Neural progenitor cell (in vitro differentiated cells): ENCODE data around the gene CMTM8. TPM values are rescaled to one million over a fixed set of nuclear protein-coding genes. Genes with fewer than 3 reads are reported as not detected.

Experiments
- DNase-seq: peaks from one replicate; pipeline ENCODE4 v3.0.0-alpha.2; 2016; ENCODE audit warnings: low spot score
- H2AFZ ChIP-seq: fragments of 200-600 bp; sonication (generic); replicated peaks from 2 replicates; pipeline ENCODE4 v1.6.1; 2016; ENCODE audit warnings: antibody characterized with exemption
- H3F3A ChIP-seq: fragments of 200-600 bp; sonication (generic); 2 replicates; pipeline ENCODE4 v1.6.1; 2016; ENCODE audit warnings: antibody characterized with exemption, low read depth
- H3K27ac ChIP-seq: fragments of 200-600 bp; sonication (generic); 2 replicates; pipeline ENCODE4 v1.5.1; 2016; ENCODE audit warnings: mild to moderate bottlenecking
- H3K27me3 ChIP-seq: fragments of 200-600 bp; sonication (generic); 2 replicates; pipeline ENCODE4 v1.6.1; 2016; ENCODE audit warnings: mild to moderate bottlenecking, moderate library complexity
- H3K36me3 ChIP-seq: fragments of 200-600 bp; sonication (generic); 2 replicates; pipeline ENCODE4 v1.5.1; 2016
- H3K4me1 ChIP-seq: fragments of 200-600 bp; sonication (generic); 2 replicates; pipeline ENCODE4 v1.6.1; 2016; ENCODE audit warnings: mixed run types
- H3K4me2 ChIP-seq: fragments of 200-600 bp; sonication (generic); 2 replicates; pipeline ENCODE4 v1.6.1; 2016
- H3K4me3 ChIP-seq: fragments of 200-600 bp; sonication (generic); 2 replicates; pipeline ENCODE4 v1.5.1; 2016
- H3K79me2 ChIP-seq: fragments of 200-600 bp; sonication (generic); 2 replicates; pipeline ENCODE4 v1.6.1; 2016; ENCODE audit warnings: low read depth
- H3K9ac ChIP-seq: fragments of 200-600 bp; sonication (generic); 2 replicates; pipeline ENCODE4 v1.6.1; 2016
- H3K9me3 ChIP-seq: fragments of 200-600 bp; sonication (generic); 2 replicates; pipeline ENCODE4 v1.5.1; 2016; ENCODE audit warnings: low read depth
- H4K20me1 ChIP-seq: fragments of 200-600 bp; sonication (generic); 2 replicates; pipeline ENCODE4 v1.6.1; 2016; ENCODE audit warnings: low read depth
- H3K27ac Mint-ChIP-seq: 3 replicates; pipeline ENCODE4 v1.8.0; 2021; ENCODE audit warnings: mixed read lengths
- H3K27me3 Mint-ChIP-seq: 2 replicates; pipeline ENCODE4 v1.8.0; 2022; ENCODE audit warnings: low read depth, mild to moderate bottlenecking, inconsistent platforms, moderate library complexity, mixed read lengths; ENCODE audit not compliant: insufficient read depth
- H3K36me3 Mint-ChIP-seq: 3 replicates; pipeline ENCODE4 v1.8.0; 2021; ENCODE audit warnings: mixed read lengths
- H3K4me1 Mint-ChIP-seq: 3 replicates; pipeline ENCODE4 v1.8.0; 2021; ENCODE audit warnings: mixed read lengths
- H3K4me3 Mint-ChIP-seq: 3 replicates; pipeline ENCODE4 v1.8.0; 2021; ENCODE audit warnings: mild to moderate bottlenecking, moderate library complexity, mixed read lengths
- H3K9me3 Mint-ChIP-seq: 3 replicates; pipeline ENCODE4 v1.8.0; 2020; ENCODE audit warnings: mixed read lengths
- EZH2 ChIP-seq: fragments of 200-600 bp; sonication (generic); IDR thresholded peaks from 2 replicates; pipeline ENCODE4 v1.6.1; 2017; ENCODE audit warnings: antibody characterized with exemption, mild to moderate bottlenecking, moderate library complexity
- EZH2phosphoT487 ChIP-seq: fragments of 200-600 bp; sonication (generic); IDR thresholded peaks from 2 replicates; pipeline ENCODE4 v1.6.1; 2017; ENCODE audit warnings: antibody characterized with exemption
- total RNA-seq: library from RNA; depleted of rRNA; stranded (reverse); fragments of >200 nt; gene quantifications from 2 replicates; pipeline ENCODE4 v1.2.3, GENCODE V29; 2015; ENCODE audit warnings: low replicate concordance
- TF ChIP-seq, protein P1 (sequence below): fragments of 200-600 bp; sonication (generic); IDR thresholded peaks from 2 replicates; pipeline ENCODE4 v1.5.1; 2017; ENCODE audit warnings: antibody characterized with exemption, mild to moderate bottlenecking

Gene CMTM8
- total RNA-seq, 1 donor from 2014 or later: 2.1 TPM

GRCh38 chr3:32200490-32200889, 38.0 kb upstream of the CMTM8 start:
- Mint-ChIP-seq H3K27me3 (peaks cover 12% of the 10 kb centered on the region), H3K4me1 (no peaks in the 10 kb centered on the region), H3K4me3 (no peak overlapping the region), H3K9me3 (no peaks in the 10 kb centered on the region), H3K27ac (no peak overlapping the region), H3K36me3 (no peaks in the 10 kb centered on the region)
- Histone ChIP-seq H3K4me1 (no peaks in the 10 kb centered on the region), H3K27me3 (no peaks in the 10 kb centered on the region), H3F3A (no peaks in the 10 kb centered on the region), H3K36me3 (no peaks in the 10 kb centered on the region), H3K4me3 (no peak overlapping the region), H3K9ac (no peak overlapping the region), H3K27ac (no peak overlapping the region), H4K20me1 (no peaks in the 10 kb centered on the region), H3K9me3 (no peaks in the 10 kb centered on the region), H2AFZ (no peak overlapping the region), H3K4me2 (no peak overlapping the region), H3K79me2 (no peaks in the 10 kb centered on the region)
- no peak for DNase-seq
- TF ChIP-seq EZH2phosphoT487: no peak
- TF ChIP-seq, protein P1, sequence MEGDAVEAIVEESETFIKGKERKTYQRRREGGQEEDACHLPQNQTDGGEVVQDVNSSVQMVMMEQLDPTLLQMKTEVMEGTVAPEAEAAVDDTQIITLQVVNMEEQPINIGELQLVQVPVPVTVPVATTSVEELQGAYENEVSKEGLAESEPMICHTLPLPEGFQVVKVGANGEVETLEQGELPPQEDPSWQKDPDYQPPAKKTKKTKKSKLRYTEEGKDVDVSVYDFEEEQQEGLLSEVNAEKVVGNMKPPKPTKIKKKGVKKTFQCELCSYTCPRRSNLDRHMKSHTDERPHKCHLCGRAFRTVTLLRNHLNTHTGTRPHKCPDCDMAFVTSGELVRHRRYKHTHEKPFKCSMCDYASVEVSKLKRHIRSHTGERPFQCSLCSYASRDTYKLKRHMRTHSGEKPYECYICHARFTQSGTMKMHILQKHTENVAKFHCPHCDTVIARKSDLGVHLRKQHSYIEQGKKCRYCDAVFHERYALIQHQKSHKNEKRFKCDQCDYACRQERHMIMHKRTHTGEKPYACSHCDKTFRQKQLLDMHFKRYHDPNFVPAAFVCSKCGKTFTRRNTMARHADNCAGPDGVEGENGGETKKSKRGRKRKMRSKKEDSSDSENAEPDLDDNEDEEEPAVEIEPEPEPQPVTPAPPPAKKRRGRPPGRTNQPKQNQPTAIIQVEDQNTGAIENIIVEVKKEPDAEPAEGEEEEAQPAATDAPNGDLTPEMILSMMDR: no peak
- no peak for TF ChIP-seq EZH2

- Mint-ChIP-seq H3K9me3 (no peaks in the 10 kb centered on the region), H3K4me1 (no peaks in the 10 kb centered on the region), H3K27ac (no peak overlapping the region), H3K27me3 (peaks cover 12% of the 10 kb centered on the region), H3K4me3 (no peak overlapping the region), H3K36me3 (no peaks in the 10 kb centered on the region)
- Histone ChIP-seq H3K4me3 (no peak overlapping the region), H3K27me3 (no peaks in the 10 kb centered on the region), H3K4me2 (no peak overlapping the region), H3F3A (no peaks in the 10 kb centered on the region), H3K9ac (no peak overlapping the region), H3K4me1 (no peaks in the 10 kb centered on the region), H4K20me1 (no peaks in the 10 kb centered on the region), H3K79me2 (no peaks in the 10 kb centered on the region), H3K9me3 (no peaks in the 10 kb centered on the region), H3K36me3 (no peaks in the 10 kb centered on the region), H2AFZ (no peak overlapping the region), H3K27ac (no peak overlapping the region)
- no peak for DNase-seq
- TF ChIP-seq, protein P1: no peak
- no peak for TF ChIP-seq EZH2phosphoT487
- TF ChIP-seq EZH2: no peak
Measured at GRCh38 chr3:32200992-32201758, 37.3 kb upstream of the CMTM8 start.

DNA sequence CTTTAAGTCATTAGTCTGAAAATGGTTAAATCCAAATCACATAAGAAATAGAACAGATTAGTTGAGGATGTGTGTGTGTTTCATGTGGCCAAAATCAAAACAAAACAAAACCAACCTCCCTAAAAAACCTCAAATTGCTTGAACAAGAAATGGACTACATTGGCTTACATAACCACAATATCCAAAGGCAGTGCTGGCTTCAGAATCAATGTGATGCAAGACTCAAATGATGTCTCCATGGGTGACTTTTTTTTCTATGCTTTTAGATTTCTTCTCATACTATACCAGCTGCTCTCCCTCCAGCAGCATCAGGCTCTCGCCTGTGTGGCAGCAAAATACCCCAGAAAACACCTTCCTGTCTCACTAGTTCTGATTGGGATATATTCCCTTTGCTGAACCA, 36.0 kb upstream of the CMTM8 start:
- H3K9ac ChIP-seq: no peak overlapping the region
- Mint-ChIP-seq H3K4me1 (no peaks in the 10 kb centered on the region), H3K4me3 (no peak overlapping the region), H3K36me3 (no peaks in the 10 kb centered on the region), H3K27ac (no peak overlapping the region), H3K27me3 (peaks cover 10% of the 10 kb centered on the region), H3K9me3 (no peaks in the 10 kb centered on the region)
- no peak overlapping the region for H3K4me3 ChIP-seq
- H3K27me3 ChIP-seq: no peaks in the 10 kb centered on the region
- H3K27ac ChIP-seq: no peak overlapping the region
- no peaks in the 10 kb centered on the region for H3K36me3 ChIP-seq
- no peaks in the 10 kb centered on the region for H3F3A ChIP-seq
- no peak overlapping the region for H2AFZ ChIP-seq
- DNase-seq: no peak
- H3K4me2 ChIP-seq: no peak overlapping the region
- H3K4me1 ChIP-seq: no peaks in the 10 kb centered on the region
- no peaks in the 10 kb centered on the region for H3K79me2 ChIP-seq
- no peaks in the 10 kb centered on the region for H4K20me1 ChIP-seq
- H3K9me3 ChIP-seq: no peaks in the 10 kb centered on the region
- TF ChIP-seq, protein P1: no peak
- TF ChIP-seq EZH2phosphoT487: no peak
- TF ChIP-seq EZH2: no peak
